ENCODE data around the gene MGLL. TPM values are rescaled to one million over a fixed set of nuclear protein-coding genes. Genes with fewer than 3 reads are reported as not detected.

MGLL gene
- total RNA-seq, 2 experiments from 2014 or later, result 0.28 to 0.29 TPM

DNA sequence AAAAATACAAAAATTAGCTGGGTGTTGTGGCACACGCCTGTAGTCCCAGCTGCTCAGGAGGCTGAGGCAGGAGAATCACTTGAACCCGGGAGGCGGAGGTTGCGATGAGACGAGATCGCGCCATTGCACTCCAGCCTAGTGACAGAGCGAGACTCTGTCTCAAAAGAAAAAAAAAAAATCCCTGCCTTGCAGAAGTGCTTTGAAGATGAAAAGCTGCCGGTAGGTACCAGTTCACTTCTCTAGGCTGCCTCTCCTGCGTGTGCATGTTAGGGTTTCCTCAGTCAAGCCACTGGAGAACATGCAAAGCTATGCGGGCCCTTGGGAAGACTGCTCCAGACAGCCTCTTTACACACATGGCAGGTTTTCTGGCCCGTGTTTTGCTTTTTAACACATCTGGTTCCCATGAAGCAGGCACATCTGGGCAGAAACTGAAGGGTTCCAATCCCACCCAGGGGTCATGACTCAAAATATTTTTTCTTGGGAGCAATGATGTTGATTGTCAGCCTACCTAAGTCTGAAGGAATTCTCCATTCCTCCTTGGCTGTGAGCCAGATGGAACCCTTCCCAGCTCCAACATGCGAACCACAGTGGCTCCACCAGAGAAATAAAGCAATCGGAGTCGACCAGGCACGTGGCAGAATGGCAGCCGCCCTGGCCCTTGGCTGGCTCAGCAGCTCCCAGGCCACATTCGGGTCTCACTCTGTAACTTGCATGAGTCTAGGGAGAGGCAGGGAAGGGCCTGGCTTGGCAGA lies 29.6 kb downstream of the MGLL start:
- Mint-ChIP-seq H3K4me3 (no peak overlapping the region), H3K27me3 (peaks cover 6% of the 10 kb centered on the region), H3K9me3 (no peaks in the 10 kb centered on the region)

DNA sequence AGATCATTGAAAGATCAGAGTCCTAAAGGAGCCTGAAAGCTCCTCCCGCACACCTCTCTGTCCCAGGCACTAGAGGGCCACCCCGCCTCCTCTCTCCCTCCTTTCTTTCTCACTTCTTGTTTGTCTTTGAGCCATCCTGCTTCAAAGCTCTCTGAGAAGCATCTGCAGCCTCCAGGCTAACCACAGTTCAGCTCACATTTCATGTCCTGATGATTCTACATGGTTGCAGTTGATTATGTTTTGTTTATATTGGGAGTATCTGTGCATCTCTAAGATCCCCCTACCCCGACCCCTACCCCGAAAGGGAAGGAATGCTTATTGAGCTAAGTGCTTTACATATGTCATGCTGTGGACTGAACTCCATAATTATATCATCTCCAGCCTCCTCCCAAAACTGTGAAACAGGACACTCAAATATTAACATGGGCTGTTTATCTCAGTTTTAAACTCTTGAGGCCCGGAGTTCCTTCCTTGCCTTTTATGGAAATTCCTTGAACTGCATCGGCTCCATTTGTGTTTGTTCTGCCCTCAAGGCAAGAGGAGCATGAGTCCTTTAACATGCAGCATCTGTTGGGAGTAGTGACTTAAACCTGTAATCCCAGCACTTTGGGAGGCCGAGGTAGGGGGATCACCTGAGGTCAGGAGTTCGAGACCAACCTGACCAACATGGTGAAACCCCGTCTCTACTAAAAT lies 30.9 kb downstream of the MGLL start:
- Mint-ChIP-seq H3K27ac (no peak overlapping the region), H3K9me3 (no peaks in the 10 kb centered on the region), H3K27me3 (peaks cover 6% of the 10 kb centered on the region), H3K4me3 (no peak overlapping the region), H3K4me1 (peaks cover 5% of the 10 kb centered on the region), H3K36me3 (no peaks in the 10 kb centered on the region)
- peak; percentile 14 for DNase-seq

More for the DNA sequence above, 29.6 kb downstream of the MGLL start:
- H3K27ac Mint-ChIP-seq, result no peak overlapping the region
- H3K36me3 Mint-ChIP-seq, result no peaks in the 10 kb centered on the region
- DNase-seq, result no peak
- H3K4me1 Mint-ChIP-seq, result peaks cover 5% of the 10 kb centered on the region

DNA sequence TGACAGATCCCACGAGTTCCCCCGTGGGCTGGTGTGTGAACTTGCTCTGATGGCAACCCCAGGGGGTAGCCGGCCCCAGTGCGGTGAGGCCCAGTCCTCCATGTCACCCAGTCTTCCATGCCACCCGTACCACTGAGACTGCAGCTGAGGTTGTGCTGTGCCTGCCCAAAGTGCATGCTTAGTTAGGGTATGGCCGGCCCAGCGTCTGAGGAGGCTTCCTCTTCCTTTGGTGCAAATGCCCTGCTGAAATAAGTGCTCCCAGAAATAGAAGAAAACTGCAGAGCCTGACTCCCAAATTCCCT lies 31.5 kb downstream of the MGLL start:
- no peak overlapping the region for H3K4me3 Mint-ChIP-seq
- no peak for DNase-seq
- H3K27me3 Mint-ChIP-seq, result peaks cover 6% of the 10 kb centered on the region
- H3K4me1 Mint-ChIP-seq, result peaks cover 5% of the 10 kb centered on the region
- no peaks in the 10 kb centered on the region for H3K36me3 Mint-ChIP-seq
- H3K27ac Mint-ChIP-seq, result no peak overlapping the region
- no peaks in the 10 kb centered on the region for H3K9me3 Mint-ChIP-seq

DNA sequence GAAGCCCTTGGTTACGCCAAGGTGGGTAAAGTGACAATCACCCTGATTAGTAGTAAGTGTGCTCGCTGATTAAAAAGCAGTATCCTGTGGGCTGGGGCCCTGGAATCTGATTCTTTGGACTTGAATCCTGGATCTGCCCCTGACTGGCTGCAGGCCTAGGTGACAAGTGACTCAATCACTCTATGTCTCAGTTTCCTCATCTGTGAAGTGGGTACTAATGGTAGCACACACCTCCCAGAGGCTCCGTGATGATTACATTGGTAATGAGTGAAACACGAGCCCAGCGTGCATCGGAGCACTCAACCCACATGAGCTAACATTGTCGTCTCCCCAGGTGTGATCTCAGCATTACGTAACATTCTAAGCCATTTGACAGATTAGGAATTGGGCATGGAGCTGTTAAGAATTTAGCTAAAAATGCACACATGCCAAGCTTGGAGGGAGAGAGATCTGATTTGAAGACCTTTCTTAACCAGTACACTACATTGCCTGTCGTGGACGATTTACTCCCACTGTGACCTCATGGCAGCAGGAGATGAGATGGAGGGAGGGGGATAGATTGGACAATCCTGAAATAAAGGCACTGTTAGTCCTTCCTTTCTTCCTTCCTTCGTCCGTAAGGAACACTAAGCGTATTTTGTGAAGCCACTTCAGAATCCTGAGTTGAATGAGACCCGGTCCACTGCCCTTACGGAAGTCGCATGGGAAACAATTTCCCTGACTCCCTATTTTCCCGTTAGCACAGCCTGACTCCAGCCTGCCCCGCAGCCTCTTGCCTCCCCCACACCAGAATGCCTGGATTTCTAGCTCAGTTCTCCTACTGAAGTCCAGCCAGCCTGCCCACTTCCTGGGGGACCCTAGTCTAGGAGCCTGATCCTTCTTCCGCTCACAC lies 32.1 kb downstream of the MGLL start:
- Mint-ChIP-seq H3K4me3 (no peak overlapping the region), H3K36me3 (no peaks in the 10 kb centered on the region), H3K27me3 (peaks cover 7% of the 10 kb centered on the region)

DNA sequence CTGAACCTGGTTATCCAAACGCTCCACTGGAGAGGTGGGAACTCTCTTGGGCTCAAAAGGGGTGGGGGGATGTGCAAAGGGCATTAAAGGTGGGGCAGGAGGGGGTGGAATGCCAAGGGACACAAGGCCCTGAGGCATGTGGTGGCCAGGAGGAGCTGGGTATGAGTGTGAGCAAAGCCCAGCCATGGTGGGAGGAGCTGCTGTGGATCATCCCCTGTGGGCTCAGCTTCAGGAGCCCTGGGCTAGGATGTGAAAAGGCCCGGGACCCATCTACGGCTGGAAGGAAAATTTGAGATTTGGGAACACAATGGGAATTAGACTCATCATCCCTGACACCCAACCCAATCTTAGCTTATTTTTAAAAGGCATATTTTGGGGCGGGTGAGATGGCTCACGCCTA lies 33.3 kb downstream of the MGLL start:
- no peaks in the 10 kb centered on the region for H3K9me3 Mint-ChIP-seq
- peaks cover 5% of the 10 kb centered on the region for H3K4me1 Mint-ChIP-seq

More for the DNA sequence above, 32.1 kb downstream of the MGLL start:
- no peaks in the 10 kb centered on the region for H3K9me3 Mint-ChIP-seq
- H3K4me1 Mint-ChIP-seq, result peaks cover 5% of the 10 kb centered on the region
- no peak overlapping the region for H3K27ac Mint-ChIP-seq
- no peak for DNase-seq

DNA sequence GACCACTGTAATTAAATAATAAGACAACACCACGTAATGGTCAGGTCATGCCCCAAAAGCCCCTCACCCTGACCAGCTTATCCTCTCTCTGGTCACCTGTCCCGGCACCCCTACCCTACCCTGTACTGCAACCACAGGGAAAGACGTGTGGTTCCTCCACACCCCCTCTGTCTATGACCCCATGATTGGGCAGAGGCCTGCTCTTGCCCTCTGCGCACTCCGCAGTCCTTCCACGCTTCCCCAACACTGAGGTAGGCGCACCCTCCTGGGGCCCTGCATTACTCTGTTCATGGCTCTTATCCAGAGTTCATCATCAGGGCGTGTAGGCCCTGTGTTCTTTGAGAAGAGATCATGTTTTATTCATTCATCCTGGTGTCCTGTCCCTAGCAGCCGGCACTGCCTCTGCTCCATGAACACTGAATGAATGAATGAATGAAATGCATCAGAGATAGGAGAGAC lies 33.8 kb downstream of the MGLL start:
- no peaks in the 10 kb centered on the region for H3K36me3 Mint-ChIP-seq

More for the DNA sequence above, 33.3 kb downstream of the MGLL start:
- Mint-ChIP-seq H3K36me3 (no peaks in the 10 kb centered on the region), H3K27me3 (peaks cover 12% of the 10 kb centered on the region), H3K27ac (no peak overlapping the region), H3K4me3 (no peak overlapping the region)
- DNase-seq, result no peak

DNA sequence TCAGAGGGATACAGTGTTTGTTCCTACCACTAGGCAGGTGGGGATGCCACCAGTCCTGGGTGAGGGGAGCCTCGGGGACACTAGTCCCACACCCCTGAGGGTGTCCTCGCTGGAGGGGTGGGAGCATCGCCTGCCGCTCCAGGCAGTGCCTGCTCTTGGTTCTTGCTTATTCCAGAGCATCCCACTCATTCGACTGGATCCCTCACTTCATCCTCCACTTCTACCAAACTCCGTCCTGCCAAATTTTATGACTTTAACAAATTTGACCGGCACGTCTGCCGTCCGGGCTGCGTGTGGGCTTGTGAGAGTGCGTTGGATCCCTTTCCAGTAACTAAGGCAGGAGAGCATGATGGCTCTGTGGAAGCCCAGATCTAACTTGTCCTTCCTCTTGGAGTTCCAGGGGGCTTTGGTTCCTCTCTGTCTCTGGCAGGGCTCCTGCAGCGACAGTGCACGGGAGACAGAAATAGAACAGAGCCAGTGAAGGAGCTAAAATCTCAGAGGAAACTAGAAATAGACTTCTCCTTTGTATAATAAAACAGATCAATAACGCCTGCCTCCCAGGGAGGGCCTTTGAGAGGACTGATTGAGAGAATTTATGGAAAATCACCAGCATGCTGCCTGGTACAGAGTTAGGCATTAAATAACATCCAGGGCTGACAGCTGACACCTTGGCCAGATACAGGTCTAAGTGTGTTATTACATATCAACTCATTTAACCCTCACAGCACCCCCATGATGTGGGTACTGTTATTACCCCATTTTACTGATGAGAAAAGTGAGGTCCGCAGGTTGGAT lies 34.5 kb downstream of the MGLL start:
- Mint-ChIP-seq H3K27me3 (peaks cover 12% of the 10 kb centered on the region), H3K36me3 (no peaks in the 10 kb centered on the region), H3K4me1 (peaks cover 5% of the 10 kb centered on the region), H3K27ac (no peak overlapping the region), H3K9me3 (no peaks in the 10 kb centered on the region), H3K4me3 (no peak overlapping the region)
- DNase-seq, result no peak

More for the DNA sequence above, 33.8 kb downstream of the MGLL start:
- Mint-ChIP-seq H3K9me3 (no peaks in the 10 kb centered on the region), H3K4me3 (no peak overlapping the region), H3K27me3 (peaks cover 12% of the 10 kb centered on the region), H3K27ac (no peak overlapping the region), H3K4me1 (peaks cover 5% of the 10 kb centered on the region)
- DNase-seq, result no peak

DNA sequence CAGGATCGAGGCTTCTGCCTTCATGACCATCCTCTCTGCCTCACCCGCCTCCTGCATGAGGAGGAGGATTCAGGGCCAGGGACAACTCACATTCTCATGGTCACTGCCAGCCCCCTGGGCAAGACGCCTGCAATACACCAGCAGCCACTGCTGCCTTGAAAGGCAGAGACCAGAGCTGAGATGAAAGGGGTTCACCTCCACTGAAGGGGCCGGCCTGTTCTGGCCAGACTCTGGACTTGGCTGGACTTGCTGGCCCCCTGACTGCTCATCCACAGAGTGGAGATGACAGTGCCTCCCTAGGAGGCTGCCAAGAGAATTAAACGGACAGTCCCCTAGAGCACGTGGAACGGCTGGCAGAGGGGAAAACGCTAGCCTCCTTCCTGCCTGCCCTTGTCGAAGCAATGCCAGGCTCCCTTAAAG lies 35.2 kb downstream of the MGLL start:
- H3K36me3 Mint-ChIP-seq, result no peaks in the 10 kb centered on the region
- H3K27ac Mint-ChIP-seq, result no peak overlapping the region
- peaks cover 5% of the 10 kb centered on the region for H3K4me1 Mint-ChIP-seq
- H3K9me3 Mint-ChIP-seq, result no peaks in the 10 kb centered on the region
- no peak for DNase-seq
- no peak overlapping the region for H3K4me3 Mint-ChIP-seq
- H3K27me3 Mint-ChIP-seq, result peaks cover 7% of the 10 kb centered on the region

DNA sequence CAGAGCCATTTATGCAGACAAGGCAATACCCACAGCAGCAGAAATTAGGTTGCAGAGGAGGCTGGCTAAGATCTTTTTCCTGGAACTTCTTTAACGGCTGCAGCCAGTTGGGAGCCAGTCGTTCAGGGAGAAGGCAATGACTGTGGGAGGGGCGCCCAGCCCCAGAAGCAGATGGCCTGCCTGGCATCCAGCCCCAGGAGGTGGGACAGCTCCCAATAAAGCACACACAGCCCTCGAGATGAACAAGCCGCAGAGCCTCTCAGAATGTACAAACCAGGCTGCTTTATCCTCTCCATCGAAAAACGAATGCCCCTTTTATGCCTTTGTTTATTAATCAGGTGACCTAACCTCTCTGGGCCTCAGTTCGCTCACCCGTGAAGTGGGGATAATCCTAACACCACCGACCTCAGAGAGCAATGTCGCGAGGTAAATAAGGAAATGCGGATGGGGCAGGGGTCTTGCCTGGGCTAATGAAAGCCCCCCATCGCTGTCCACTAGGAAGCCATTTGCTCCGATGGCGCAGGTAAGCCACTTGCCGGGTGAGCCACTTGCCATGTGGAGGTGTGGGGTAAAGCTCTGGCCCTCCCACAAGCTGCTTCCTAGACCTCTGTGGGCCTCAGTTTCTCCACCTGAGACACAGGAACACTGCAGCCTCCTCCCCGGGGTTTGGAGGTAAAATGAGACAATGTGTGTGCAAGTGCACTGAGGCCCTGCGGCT lies 35.8 kb downstream of the MGLL start:
- Mint-ChIP-seq H3K4me1 (peaks cover 5% of the 10 kb centered on the region), H3K36me3 (no peaks in the 10 kb centered on the region), H3K4me3 (no peak overlapping the region), H3K27me3 (peaks cover 6% of the 10 kb centered on the region), H3K9me3 (no peaks in the 10 kb centered on the region), H3K27ac (no peak overlapping the region)
- DNase-seq, result no peak

DNA sequence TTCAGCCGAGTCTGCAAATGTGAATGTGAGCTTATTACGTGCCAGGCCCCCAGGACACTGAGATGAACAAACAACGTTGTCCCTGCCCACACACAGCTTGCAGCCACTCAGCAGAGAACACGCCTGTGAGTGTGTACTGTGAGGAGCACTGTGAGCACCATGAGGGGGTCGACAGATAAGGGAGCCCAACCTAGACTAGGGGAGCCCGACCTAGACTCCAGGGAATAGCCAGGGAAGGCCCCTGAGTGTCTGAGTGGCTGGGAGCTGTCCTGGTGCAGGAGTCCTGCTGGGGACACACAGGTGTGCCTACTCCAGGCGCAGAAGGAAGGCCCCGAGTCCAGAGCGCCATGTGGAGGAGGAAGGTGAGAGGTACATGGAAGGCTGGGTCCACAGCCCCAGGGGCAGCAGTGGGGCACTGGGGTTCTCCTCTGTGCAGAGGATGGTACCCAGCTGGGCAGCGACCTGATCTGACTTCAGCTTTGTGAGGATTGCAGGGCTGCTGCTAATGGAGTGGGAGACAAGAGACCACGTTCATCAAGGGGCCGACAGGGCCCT lies 36.5 kb downstream of the MGLL start:
- H3K4me3 Mint-ChIP-seq, result no peak overlapping the region
- no peaks in the 10 kb centered on the region for H3K4me1 Mint-ChIP-seq
- H3K27ac Mint-ChIP-seq, result no peak overlapping the region
- no peak for DNase-seq
- H3K36me3 Mint-ChIP-seq, result no peaks in the 10 kb centered on the region
- peaks cover 6% of the 10 kb centered on the region for H3K27me3 Mint-ChIP-seq
- no peaks in the 10 kb centered on the region for H3K9me3 Mint-ChIP-seq

DNA sequence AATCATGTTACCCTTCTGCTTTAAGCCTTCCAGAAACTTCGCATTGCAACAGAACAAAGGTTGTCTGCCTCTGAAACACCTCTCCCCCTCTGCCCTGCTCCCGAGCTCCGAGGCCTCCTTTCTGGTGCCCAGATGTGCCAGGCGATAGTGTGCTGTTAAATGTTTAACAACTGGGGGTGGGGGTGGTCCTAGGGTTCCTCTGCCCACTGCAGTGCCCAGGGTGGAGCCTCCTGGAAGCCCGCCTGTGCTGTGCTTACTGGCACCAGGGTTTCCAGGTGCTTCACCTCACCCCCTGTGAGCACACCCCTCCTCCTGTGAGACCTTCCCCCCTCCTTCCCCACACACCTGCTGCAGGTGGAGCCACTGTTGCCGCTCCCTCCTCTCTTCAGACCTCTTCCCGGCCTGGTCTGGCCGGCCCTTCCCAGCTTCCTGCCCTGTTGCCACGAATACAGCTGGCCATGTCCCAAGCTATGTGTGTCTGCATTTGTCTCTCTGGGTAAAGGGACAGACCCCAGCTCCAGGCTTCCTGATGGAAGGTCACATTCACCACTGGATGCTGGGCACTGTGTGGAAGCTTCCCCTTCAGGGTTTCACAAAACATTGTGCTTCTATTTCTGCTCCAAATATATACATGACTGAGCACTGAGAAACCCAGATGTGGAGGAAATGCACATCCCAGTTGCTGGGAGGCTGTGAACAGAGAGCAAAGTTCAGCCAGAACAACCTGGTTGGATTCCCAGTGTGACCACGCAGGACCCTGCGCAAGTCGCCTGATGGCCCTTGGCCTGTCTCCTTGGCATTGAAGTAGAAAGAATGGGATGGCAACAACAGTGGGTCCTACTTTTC lies 37.2 kb downstream of the MGLL start:
- no peak overlapping the region for H3K4me3 Mint-ChIP-seq

DNA sequence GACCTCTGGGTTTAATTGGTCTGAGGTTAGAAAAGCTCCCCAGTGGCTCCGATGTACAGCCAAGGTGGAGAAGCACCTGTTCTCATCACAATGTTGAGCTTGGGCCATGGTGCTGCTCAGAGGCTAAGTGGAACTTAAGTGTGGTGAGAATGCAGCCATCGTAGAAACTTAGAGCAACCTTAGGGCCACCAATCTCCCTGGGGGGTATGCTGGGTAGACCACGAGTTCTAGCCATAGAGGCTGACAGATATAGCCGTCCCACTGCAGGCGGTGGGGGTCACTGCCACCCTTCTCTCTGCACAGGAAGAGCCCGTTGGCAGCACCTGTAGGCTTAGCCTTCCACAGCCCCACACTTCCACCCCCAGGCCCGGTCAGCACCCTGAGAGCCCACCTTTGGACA lies 38.0 kb downstream of the MGLL start:
- Mint-ChIP-seq H3K27ac (no peak overlapping the region), H3K4me3 (no peak overlapping the region), H3K9me3 (no peaks in the 10 kb centered on the region), H3K36me3 (no peaks in the 10 kb centered on the region), H3K4me1 (peaks cover 3% of the 10 kb centered on the region), H3K27me3 (peaks cover 6% of the 10 kb centered on the region)
- no peak for DNase-seq

More for the DNA sequence above, 37.2 kb downstream of the MGLL start:
- Mint-ChIP-seq H3K27me3 (peaks cover 6% of the 10 kb centered on the region), H3K27ac (no peak overlapping the region), H3K4me1 (no peaks in the 10 kb centered on the region), H3K36me3 (no peaks in the 10 kb centered on the region), H3K9me3 (no peaks in the 10 kb centered on the region)
- no peak for DNase-seq

DNA sequence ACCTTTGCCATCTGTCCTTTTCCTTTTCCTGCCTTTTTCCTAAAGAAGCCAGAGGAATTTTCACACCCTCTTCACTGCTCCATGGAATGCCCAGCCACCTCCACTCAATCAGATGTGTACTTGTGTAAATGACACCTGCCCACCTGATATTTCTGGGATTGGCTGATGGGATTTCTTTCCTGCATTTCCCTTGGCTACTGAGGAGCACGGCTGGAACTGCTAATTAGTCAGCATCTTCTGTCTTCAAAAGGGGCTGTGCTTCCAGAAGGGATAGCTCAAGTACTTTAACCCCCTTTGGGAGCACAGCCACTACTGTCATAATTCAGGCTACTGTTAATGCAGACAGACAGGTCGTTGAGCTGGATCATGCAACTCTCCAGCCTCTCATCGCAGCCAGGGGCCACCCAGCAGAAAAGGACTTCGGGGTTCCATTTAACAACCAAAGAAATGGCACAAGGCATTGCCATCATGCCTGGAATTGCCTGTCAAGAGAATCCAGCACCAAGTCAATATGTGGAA lies 38.6 kb downstream of the MGLL start:
- H3K27ac Mint-ChIP-seq, result no peak overlapping the region
- no peaks in the 10 kb centered on the region for H3K36me3 Mint-ChIP-seq
- no peaks in the 10 kb centered on the region for H3K9me3 Mint-ChIP-seq
- no peak for DNase-seq
- H3K4me3 Mint-ChIP-seq, result no peak overlapping the region
- H3K27me3 Mint-ChIP-seq, result peaks cover 6% of the 10 kb centered on the region
- peaks cover 3% of the 10 kb centered on the region for H3K4me1 Mint-ChIP-seq
